HepG2 (cell line): ENCODE results near the gene METTL26. TPM values are rescaled to one million over a fixed set of nuclear protein-coding genes. Genes with fewer than 3 reads are reported as not detected.

ENCODE experiments used
- FOXA1 ChIP-seq, 2 experiments: fragments of 450-650 bp in 1 of 2; sonication (generic) in 1 of 2; formaldehyde crosslinking in 1 of 2; IDR thresholded peaks; 2 replicates each; pipeline versions ENCODE4 v1.4.0 to v1.6.1; 2016 to 2020; ENCODE audit warnings: missing genetic modification reagents in 1 of 2
- GABPB1 ChIP-seq: IDR thresholded peaks from 2 replicates; pipeline ENCODE4 v1.6.1; 2016; ENCODE audit warnings: mild to moderate bottlenecking, missing genetic modification reagents, moderate library complexity, missing compliant biosample characterization
- GFI1 ChIP-seq: sonication (generic); formaldehyde crosslinking; IDR thresholded peaks from 2 replicates; pipeline ENCODE4 v1.5.0; 2020; ENCODE audit warnings: missing genetic modification reagents, mild to moderate bottlenecking, borderline replicate concordance
- GPBP1L1 ChIP-seq: sonication (generic); formaldehyde crosslinking; IDR thresholded peaks from 2 replicates; pipeline ENCODE4 v1.5.0; 2020; ENCODE audit warnings: mild to moderate bottlenecking, missing genetic modification reagents
- GTF2F1 ChIP-seq: fragments of 150-350 bp; IDR thresholded peaks from 2 replicates; pipeline ENCODE4 v1.6.1; 2014; ENCODE audit warnings: low read length
- HNRNPK ChIP-seq: fragments of 200-400 bp; formaldehyde crosslinking; IDR thresholded peaks from 2 replicates; pipeline ENCODE4 v1.6.1; 2018; ENCODE audit warnings: low read length, low read depth, moderate library complexity, mild to moderate bottlenecking; ENCODE audit not compliant: poor library complexity, severe bottlenecking
- HOXD1 ChIP-seq: sonication (generic); formaldehyde crosslinking; IDR thresholded peaks from 2 replicates; pipeline ENCODE4 v1.5.0; 2020; ENCODE audit warnings: missing genetic modification reagents
- ISX ChIP-seq: sonication (generic); formaldehyde crosslinking; conservative IDR thresholded peaks from 2 replicates; pipeline ENCODE4 v1.5.0; 2020; ENCODE audit warnings: missing genetic modification reagents
- KDM5A ChIP-seq: fragments of 200-600 bp; sonication (generic); IDR thresholded peaks from 2 replicates; pipeline ENCODE4 v1.7.0; 2018; ENCODE audit warnings: antibody characterized with exemption, mild to moderate bottlenecking, low read length, borderline replicate concordance
- MYNN ChIP-seq: sonication (generic); formaldehyde crosslinking; IDR thresholded peaks from 2 replicates; pipeline ENCODE4 v1.4.0; 2020; ENCODE audit warnings: mild to moderate bottlenecking, low read depth, missing genetic modification reagents
- PHF21A ChIP-seq: sonication (generic); formaldehyde crosslinking; IDR thresholded peaks from 2 replicates; pipeline ENCODE4 v1.5.0; 2020; ENCODE audit warnings: mild to moderate bottlenecking, missing genetic modification reagents
- POGZ ChIP-seq: sonication (generic); formaldehyde crosslinking; IDR thresholded peaks from 2 replicates; pipeline ENCODE4 v1.4.0; 2020; ENCODE audit warnings: mild to moderate bottlenecking, missing genetic modification reagents
- SNAPC4 ChIP-seq: sonication (generic); formaldehyde crosslinking; IDR thresholded peaks from 2 replicates; pipeline ENCODE4 v1.4.0; 2020; ENCODE audit warnings: mild to moderate bottlenecking, missing genetic modification reagents
- ZBTB38 ChIP-seq: sonication (generic); formaldehyde crosslinking; IDR thresholded peaks from 2 replicates; pipeline ENCODE4 v1.5.1; 2020; ENCODE audit warnings: mild to moderate bottlenecking, missing genetic modification reagents
- ZNF124 ChIP-seq: sonication (generic); formaldehyde crosslinking; IDR thresholded peaks from 2 replicates; pipeline ENCODE4 v1.4.0; 2020; ENCODE audit warnings: missing genetic modification reagents
- ZNF33B ChIP-seq: sonication (generic); formaldehyde crosslinking; IDR thresholded peaks from 2 replicates; pipeline ENCODE4 v1.5.1; 2020; ENCODE audit warnings: mild to moderate bottlenecking, missing genetic modification reagents
- ZNF550 ChIP-seq: sonication (generic); formaldehyde crosslinking; IDR thresholded peaks from 2 replicates; pipeline ENCODE4 v1.4.0; 2020; ENCODE audit warnings: mild to moderate bottlenecking, missing genetic modification reagents, borderline replicate concordance
- ZSCAN21 ChIP-seq: sonication (generic); formaldehyde crosslinking; IDR thresholded peaks from 2 replicates; pipeline ENCODE4 v1.8.0; 2022; ENCODE audit warnings: mild to moderate bottlenecking, missing genetic modification reagents, moderate library complexity, borderline replicate concordance
- polyA plus RNA-seq, 8 experiments: library from polyadenylated mRNA; depleted of rRNA in 3 of 8; stranded (reverse) in 7 of 8; unstranded in 1 of 8; fragments of >200 nt; fragmentation: Illumina TruSeq in 4 of 8; extraction: Trizol in 4 of 8; gene quantifications; 2 replicates each; pipeline versions ENCODE4 v1.2.1 to v1.2.3, GENCODE V29; 2011 to 2016; ENCODE audit warnings: low read depth in 4 of 8, missing spikeins in 1 of 8, mixed read lengths in 1 of 8; ENCODE audit not compliant: insufficient read depth in 1 of 8
- total RNA-seq, 5 experiments: library from RNA; depleted of rRNA; stranded (reverse); fragments of >200 nt; fragmentation: Illumina TruSeq; extraction: Trizol; gene quantifications; 2 replicates each; pipeline ENCODE4 v1.2.3, GENCODE V29; 2016; ENCODE audit warnings: low read depth in 1 of 5
- TF ChIP-seq, protein P1 (sequence below): sonication (generic); formaldehyde crosslinking; IDR thresholded peaks from 2 replicates; pipeline ENCODE4 v1.4.0; 2020; ENCODE audit warnings: missing genetic modification reagents, borderline replicate concordance

Gene METTL26
- total and polyA plus RNA-seq, 2 of the 13 experiments (the other 11 are each of a cell fraction or from before 2014, with no cell fraction given), result 65.5 to 70.1 TPM

GRCh38 chr16:678858-679813 lies 43.0 kb upstream of the METTL26 start (continued):
- TF ChIP-seq SNAPC4 (0 out of 2 replicates have a peak, but pooled peaks have one; percentile 6), KDM5A (peak; percentile 58; the same call in 1 of the 2 replicates), GPBP1L1 (CRISPR knock-in tag) (no peak), ZNF124 (CRISPR knock-in tag) (no peak), ISX (CRISPR knock-in tag) (no peak), HNRNPK (no peak), POGZ (CRISPR knock-in tag) (0 out of 2 replicates have a peak, but pooled peaks have one; percentile 21), ZSCAN21 (CRISPR knock-in tag) (no peak), PHF21A (CRISPR knock-in tag) (no peak), ZNF550 (no peak), MYNN (no peak), GABPB1 (CRISPR knock-in tag) (peak; percentile 82), ZBTB38 (CRISPR knock-in tag) (peak; percentile 97), GFI1 (CRISPR knock-in tag) (no peak), GTF2F1 (no peak), HOXD1 (no peak), ZNF33B (CRISPR knock-in tag) (peak; percentile 45; the same call in 1 of the 2 replicates), FOXA1 (IDR thresholded peaks at IDR 0.05) (no peak), FOXA1 (CRISPR knock-in tag; IDR thresholded peaks at IDR 0.05) (peak; percentile 34; the same call in 1 of the 2 replicates)
- TF ChIP-seq, protein P1, sequence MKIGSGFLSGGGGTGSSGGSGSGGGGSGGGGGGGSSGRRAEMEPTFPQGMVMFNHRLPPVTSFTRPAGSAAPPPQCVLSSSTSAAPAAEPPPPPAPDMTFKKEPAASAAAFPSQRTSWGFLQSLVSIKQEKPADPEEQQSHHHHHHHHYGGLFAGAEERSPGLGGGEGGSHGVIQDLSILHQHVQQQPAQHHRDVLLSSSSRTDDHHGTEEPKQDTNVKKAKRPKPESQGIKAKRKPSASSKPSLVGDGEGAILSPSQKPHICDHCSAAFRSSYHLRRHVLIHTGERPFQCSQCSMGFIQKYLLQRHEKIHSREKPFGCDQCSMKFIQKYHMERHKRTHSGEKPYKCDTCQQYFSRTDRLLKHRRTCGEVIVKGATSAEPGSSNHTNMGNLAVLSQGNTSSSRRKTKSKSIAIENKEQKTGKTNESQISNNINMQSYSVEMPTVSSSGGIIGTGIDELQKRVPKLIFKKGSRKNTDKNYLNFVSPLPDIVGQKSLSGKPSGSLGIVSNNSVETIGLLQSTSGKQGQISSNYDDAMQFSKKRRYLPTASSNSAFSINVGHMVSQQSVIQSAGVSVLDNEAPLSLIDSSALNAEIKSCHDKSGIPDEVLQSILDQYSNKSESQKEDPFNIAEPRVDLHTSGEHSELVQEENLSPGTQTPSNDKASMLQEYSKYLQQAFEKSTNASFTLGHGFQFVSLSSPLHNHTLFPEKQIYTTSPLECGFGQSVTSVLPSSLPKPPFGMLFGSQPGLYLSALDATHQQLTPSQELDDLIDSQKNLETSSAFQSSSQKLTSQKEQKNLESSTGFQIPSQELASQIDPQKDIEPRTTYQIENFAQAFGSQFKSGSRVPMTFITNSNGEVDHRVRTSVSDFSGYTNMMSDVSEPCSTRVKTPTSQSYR (CRISPR knock-in tag), result 0 out of 2 replicates have a peak, but pooled peaks have one; percentile 15
